ENCODE data around the gene DDOST.

GRCh38 chr1:20665726-20666125 lies 4.6 kb upstream of the DDOST start:
- TF ChIP-seq, protein P1, sequence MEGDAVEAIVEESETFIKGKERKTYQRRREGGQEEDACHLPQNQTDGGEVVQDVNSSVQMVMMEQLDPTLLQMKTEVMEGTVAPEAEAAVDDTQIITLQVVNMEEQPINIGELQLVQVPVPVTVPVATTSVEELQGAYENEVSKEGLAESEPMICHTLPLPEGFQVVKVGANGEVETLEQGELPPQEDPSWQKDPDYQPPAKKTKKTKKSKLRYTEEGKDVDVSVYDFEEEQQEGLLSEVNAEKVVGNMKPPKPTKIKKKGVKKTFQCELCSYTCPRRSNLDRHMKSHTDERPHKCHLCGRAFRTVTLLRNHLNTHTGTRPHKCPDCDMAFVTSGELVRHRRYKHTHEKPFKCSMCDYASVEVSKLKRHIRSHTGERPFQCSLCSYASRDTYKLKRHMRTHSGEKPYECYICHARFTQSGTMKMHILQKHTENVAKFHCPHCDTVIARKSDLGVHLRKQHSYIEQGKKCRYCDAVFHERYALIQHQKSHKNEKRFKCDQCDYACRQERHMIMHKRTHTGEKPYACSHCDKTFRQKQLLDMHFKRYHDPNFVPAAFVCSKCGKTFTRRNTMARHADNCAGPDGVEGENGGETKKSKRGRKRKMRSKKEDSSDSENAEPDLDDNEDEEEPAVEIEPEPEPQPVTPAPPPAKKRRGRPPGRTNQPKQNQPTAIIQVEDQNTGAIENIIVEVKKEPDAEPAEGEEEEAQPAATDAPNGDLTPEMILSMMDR (IDR thresholded peaks at IDR 0.05), result no peak
- no peak for TF ChIP-seq POLR2A (IDR thresholded peaks at IDR 0.05)
- no peak for TF ChIP-seq EP300 (IDR thresholded peaks at IDR 0.05)
